Astrocyte (in vitro differentiated cells and primary cell): ENCODE data around the gene B2M. TPM values are rescaled to one million over a fixed set of nuclear protein-coding genes. Genes with fewer than 3 reads are reported as not detected.
"Not testable (repeated sequence)": the region's sequence is repeated elsewhere in the genome, so short reads cannot be mapped to it uniquely, and the experiment has no call there.

ENCODE experiments used
- DNase-seq: peaks from one replicate; pipeline ENCODE4 v3.0.0-alpha.2; 2010; ENCODE audit warnings: low read depth
- FAIRE-seq: peaks from 2 replicates; lab custom pipeline; 2011; peaks lifted over from hg19 to GRCh38; lab: Jason Lieb, UNC
- H2AFZ ChIP-seq: 2 replicates; pipeline ENCODE4 v1.6.0; 2012; ENCODE audit warnings: low read depth, low read length, inconsistent platforms
- H3K27ac ChIP-seq: 2 replicates; pipeline ENCODE4 v1.5.1; 2011; ENCODE audit warnings: low read depth, low read length, inconsistent platforms
- H3K27me3 ChIP-seq: 2 replicates; pipeline ENCODE4 v1.6.0; 2011; ENCODE audit warnings: low read length, inconsistent platforms; ENCODE audit not compliant: insufficient read depth
- H3K36me3 ChIP-seq: 2 replicates; pipeline ENCODE4 v1.5.1; 2011; ENCODE audit warnings: low read length, inconsistent platforms; ENCODE audit not compliant: insufficient read depth
- H3K4me1 ChIP-seq: 2 replicates; pipeline ENCODE4 v1.5.1; 2011; ENCODE audit warnings: low read length, inconsistent platforms; ENCODE audit not compliant: insufficient read depth
- H3K4me2 ChIP-seq: 2 replicates; pipeline ENCODE4 v1.6.0; 2012; ENCODE audit warnings: low read length, inconsistent platforms
- H3K4me3 ChIP-seq: 2 replicates; pipeline ENCODE4 v1.5.1; 2011; ENCODE audit warnings: low read depth, mild to moderate bottlenecking, low read length, inconsistent platforms; ENCODE audit not compliant: insufficient read depth
- H3K79me2 ChIP-seq: 2 replicates; pipeline ENCODE4 v1.6.0; 2012; ENCODE audit warnings: mild to moderate bottlenecking, low read length, inconsistent platforms; ENCODE audit not compliant: insufficient read depth
- H3K9ac ChIP-seq: 2 replicates; pipeline ENCODE4 v1.6.0; 2012; ENCODE audit warnings: mild to moderate bottlenecking, low read length, inconsistent platforms
- H3K9me3 ChIP-seq: 2 replicates; pipeline ENCODE4 v1.5.1; 2012; ENCODE audit warnings: low read depth, mild to moderate bottlenecking, low read length, inconsistent platforms; ENCODE audit not compliant: insufficient read depth
- H4K20me1 ChIP-seq: 2 replicates; pipeline ENCODE4 v1.6.0; 2012; ENCODE audit warnings: low read length, inconsistent platforms; ENCODE audit not compliant: insufficient read depth
- H3K27ac Mint-ChIP-seq: one replicate; pipeline ENCODE4 v1.8.0; 2021; ENCODE audit warnings: mild to moderate bottlenecking, mixed read lengths; ENCODE audit not compliant: unreplicated experiment
- H3K27me3 Mint-ChIP-seq: one replicate; pipeline ENCODE4 v1.8.0; 2021; ENCODE audit warnings: low read depth, mixed read lengths; ENCODE audit not compliant: unreplicated experiment
- H3K36me3 Mint-ChIP-seq: one replicate; pipeline ENCODE4 v1.8.0; 2021; ENCODE audit warnings: low read depth, mixed read lengths; ENCODE audit not compliant: unreplicated experiment
- H3K4me1 Mint-ChIP-seq: one replicate; pipeline ENCODE4 v1.8.0; 2021; ENCODE audit warnings: low read depth, mixed read lengths; ENCODE audit not compliant: unreplicated experiment
- H3K4me3 Mint-ChIP-seq: one replicate; pipeline ENCODE4 v1.8.0; 2021; ENCODE audit warnings: mild to moderate bottlenecking, moderate library complexity, mixed read lengths; ENCODE audit not compliant: unreplicated experiment
- H3K9me3 Mint-ChIP-seq: one replicate; pipeline ENCODE4 v1.8.0; 2021; ENCODE audit warnings: mild to moderate bottlenecking, mixed read lengths; ENCODE audit not compliant: unreplicated experiment
- EZH2 ChIP-seq: IDR thresholded peaks from 2 replicates; pipeline ENCODE4 v1.6.1; 2012; ENCODE audit warnings: mild to moderate bottlenecking, low read length, inconsistent platforms; ENCODE audit not compliant: insufficient read depth
- total RNA-seq: library from RNA; stranded (reverse); gene quantifications from 2 replicates; pipeline ENCODE4 v1.2.1, GENCODE V29; 2021
- TF ChIP-seq, protein P1 (sequence below): IDR thresholded peaks from 2 replicates; pipeline ENCODE4 v1.5.1; 2011; ENCODE audit warnings: low read depth, mild to moderate bottlenecking, inconsistent platforms, low read length, moderate library complexity; ENCODE audit not compliant: insufficient read depth

B2M gene
- total RNA-seq, 1 donor from 2014 or later: 1,708 TPM

DNA sequence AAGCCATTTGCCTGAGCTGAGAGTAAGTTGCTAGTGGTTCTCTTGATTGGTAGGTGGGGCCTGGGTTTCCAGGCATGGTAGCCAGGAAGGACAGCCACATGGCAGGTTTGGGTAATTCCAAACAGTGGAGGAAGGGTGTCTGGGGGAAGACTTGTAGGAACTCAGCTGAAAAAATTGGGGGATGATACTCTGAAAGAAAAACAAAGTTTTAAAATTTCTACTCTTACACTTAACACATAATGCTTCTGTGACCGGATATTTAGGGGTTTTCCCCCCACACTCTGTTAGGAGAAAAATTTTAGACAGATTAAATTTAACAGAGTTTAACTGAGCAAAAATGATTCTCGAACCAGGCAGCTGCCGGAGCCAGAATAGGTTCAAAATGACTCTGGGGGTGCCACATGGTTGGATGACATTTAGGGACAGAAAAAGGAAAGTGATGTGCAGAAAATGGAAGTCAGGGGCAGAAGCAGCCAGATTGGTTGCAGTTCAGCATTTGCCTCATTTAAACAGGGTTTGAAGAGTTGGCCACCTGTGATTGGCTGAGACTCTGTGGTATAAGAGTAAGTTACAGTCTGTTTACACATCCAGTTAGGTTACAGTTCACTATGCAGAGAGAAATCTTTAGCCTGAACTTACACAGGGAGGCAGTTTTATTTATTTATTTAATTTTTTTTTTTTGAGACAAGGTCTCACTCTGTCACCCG, 8.1 kb downstream of the B2M start:
- peaks cover 4% of the 10 kb centered on the region for H3K36me3 Mint-ChIP-seq
- H3K9me3 Mint-ChIP-seq: no peaks in the 10 kb centered on the region
- Histone ChIP-seq H3K9ac (no peak overlapping the region), H3K4me2 (no peak overlapping the region), H3K79me2 (peaks cover 15% of the 10 kb centered on the region), H3K4me1 (no peaks in the 10 kb centered on the region), H3K9me3 (no peaks in the 10 kb centered on the region), H3K4me3 (no peak overlapping the region), H2AFZ (no peak overlapping the region), H3K27ac (no peak overlapping the region), H4K20me1 (peaks cover 33% of the 10 kb centered on the region), H3K27me3 (no peaks in the 10 kb centered on the region), H3K36me3 (peaks cover 39% of the 10 kb centered on the region)
- FAIRE-seq (no peak), DNase-seq (peak; percentile 8)
- no peak overlapping the region for H3K4me3 Mint-ChIP-seq
- peak overlapping the region; percentile 56 for H3K27ac Mint-ChIP-seq
- peaks cover 10% of the 10 kb centered on the region for H3K4me1 Mint-ChIP-seq
- H3K27me3 Mint-ChIP-seq: no peaks in the 10 kb centered on the region
- TF ChIP-seq, protein P1, sequence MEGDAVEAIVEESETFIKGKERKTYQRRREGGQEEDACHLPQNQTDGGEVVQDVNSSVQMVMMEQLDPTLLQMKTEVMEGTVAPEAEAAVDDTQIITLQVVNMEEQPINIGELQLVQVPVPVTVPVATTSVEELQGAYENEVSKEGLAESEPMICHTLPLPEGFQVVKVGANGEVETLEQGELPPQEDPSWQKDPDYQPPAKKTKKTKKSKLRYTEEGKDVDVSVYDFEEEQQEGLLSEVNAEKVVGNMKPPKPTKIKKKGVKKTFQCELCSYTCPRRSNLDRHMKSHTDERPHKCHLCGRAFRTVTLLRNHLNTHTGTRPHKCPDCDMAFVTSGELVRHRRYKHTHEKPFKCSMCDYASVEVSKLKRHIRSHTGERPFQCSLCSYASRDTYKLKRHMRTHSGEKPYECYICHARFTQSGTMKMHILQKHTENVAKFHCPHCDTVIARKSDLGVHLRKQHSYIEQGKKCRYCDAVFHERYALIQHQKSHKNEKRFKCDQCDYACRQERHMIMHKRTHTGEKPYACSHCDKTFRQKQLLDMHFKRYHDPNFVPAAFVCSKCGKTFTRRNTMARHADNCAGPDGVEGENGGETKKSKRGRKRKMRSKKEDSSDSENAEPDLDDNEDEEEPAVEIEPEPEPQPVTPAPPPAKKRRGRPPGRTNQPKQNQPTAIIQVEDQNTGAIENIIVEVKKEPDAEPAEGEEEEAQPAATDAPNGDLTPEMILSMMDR: no peak
- TF ChIP-seq EZH2: no peak

DNA sequence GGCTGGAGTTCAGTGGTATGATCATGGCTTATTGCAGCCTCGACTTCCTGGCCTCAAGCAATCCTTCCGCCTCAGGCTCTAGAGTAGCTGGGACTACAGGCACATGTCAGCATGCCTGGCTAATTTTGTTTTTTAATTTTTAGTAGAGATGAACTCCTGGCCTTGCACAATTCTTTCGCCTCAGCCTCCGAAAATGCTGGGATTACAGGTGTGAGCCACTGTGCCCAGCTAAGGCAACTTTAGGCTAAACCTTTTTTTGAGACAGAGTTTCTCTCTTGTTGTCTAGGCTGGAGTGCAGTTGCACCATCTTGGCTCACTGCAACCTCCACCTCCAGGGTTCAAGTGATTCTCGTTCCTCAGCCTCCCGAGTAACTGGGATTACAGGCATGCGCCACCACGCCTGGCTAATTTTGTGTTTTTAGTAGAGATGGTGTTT, 8.7 kb downstream of the B2M start:
- H3K9me3 Mint-ChIP-seq, H3K4me2 ChIP-seq, H3K36me3 Mint-ChIP-seq, FAIRE-seq, H2AFZ ChIP-seq, H3K27ac ChIP-seq, H3K27ac Mint-ChIP-seq, H3K4me1 Mint-ChIP-seq, DNase-seq, H3K27me3 ChIP-seq, H3K9me3 ChIP-seq, H3K4me1 ChIP-seq, H3K9ac ChIP-seq, H3K27me3 Mint-ChIP-seq, H3K4me3 ChIP-seq, H3K4me3 Mint-ChIP-seq, H3K79me2 ChIP-seq: not testable (repeated sequence)
- Histone ChIP-seq H4K20me1 (peaks cover 27% of the 10 kb centered on the region), H3K36me3 (peaks cover 39% of the 10 kb centered on the region)

DNA sequence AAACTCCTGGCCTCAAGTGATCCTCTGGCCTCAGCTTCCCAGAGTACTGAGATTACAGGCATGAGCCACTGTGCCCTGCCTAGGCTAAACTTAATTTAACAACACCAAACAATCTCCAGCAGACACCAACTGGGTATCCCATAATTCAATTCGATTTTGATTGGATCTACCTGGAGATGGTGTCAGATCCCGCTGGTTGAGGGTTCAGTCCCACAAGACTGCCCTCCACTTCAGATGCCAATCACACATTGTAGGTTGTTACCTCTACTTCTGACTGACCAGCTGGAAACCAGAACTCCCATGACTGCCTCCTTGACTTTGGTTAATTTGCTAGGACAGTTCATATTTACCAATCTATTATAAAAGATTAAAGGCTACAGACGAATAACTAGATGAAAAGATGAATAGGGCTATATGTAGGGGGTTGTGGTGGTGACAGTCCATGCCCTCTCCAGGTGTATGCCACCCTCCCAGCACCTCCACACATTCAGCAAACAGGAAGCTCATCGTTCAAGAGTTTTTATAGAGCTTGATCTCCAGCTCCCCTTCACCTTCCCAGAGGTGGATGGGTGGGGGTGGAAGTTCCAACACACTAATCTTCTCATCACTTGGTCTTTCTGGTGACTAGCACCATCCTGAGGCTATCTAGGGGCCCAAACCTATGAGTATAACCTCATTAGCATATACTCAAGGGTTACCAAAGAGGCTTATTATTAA, 9.3 kb downstream of the B2M start:
- no peak overlapping the region for H3K27ac Mint-ChIP-seq
- peaks cover 3% of the 10 kb centered on the region for H3K4me1 Mint-ChIP-seq
- Histone ChIP-seq H3K4me2 (no peak overlapping the region), H3K79me2 (peaks cover 4% of the 10 kb centered on the region), H4K20me1 (peaks cover 21% of the 10 kb centered on the region), H3K9ac (no peak overlapping the region), H3K4me3 (no peak overlapping the region), H3K4me1 (no peaks in the 10 kb centered on the region), H2AFZ (no peak overlapping the region), H3K9me3 (no peaks in the 10 kb centered on the region), H3K36me3 (peaks cover 34% of the 10 kb centered on the region), H3K27me3 (no peaks in the 10 kb centered on the region), H3K27ac (no peak overlapping the region)
- no peak for TF ChIP-seq EZH2
- TF ChIP-seq, protein P1: no peak
- H3K36me3 Mint-ChIP-seq: peaks cover 4% of the 10 kb centered on the region
- no peak overlapping the region for H3K4me3 Mint-ChIP-seq
- DNase-seq: no peak
- no peaks in the 10 kb centered on the region for H3K27me3 Mint-ChIP-seq
- no peaks in the 10 kb centered on the region for H3K9me3 Mint-ChIP-seq
- FAIRE-seq: no peak
